ENCODE data around the gene WFIKKN2.
A peak's percentile ranks its signal among the peaks of the same experiment; 100 is the strongest.

Gene WFIKKN2

DNA sequence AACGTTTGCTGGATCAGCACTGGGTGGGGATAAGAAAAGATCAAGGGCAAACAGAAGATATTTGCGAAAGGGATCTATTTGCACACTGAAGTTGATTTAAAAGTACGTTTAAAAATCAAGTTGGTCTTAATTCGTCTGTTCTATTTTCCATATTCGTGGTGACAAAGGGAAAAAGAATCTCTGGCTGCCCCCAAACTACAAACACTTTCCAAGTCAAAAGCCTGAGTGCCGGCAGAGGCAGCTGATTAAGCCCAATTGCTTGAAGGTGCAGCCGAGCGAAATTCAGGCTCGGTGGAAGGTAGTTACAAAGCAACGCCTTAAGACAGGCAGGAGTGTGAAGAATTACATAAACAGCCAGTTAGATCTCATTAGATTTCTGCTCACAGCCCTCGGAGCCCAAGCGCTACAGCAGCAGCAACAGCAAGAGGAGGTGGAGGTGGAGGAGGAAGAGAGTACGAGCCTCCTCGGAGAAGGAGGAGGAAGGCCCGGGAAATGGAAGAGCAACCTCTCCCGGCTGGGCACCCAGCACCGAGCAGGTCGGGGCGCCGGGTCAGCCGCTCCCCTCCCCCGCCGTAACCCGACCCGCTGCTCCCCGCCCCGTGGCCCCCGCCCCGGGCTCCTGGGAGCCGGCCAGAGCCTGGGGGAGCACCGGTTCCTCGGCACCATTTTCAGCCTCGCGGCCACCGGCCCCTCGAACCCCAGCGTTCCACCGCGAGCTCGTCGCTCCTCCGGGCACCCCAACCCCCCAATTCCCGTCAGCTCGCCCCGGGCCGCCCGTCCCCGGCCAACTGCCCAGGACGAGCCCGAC is 29.9 kb downstream of the WFIKKN2 start (continued):
- TF ChIP-seq, protein P1, sequence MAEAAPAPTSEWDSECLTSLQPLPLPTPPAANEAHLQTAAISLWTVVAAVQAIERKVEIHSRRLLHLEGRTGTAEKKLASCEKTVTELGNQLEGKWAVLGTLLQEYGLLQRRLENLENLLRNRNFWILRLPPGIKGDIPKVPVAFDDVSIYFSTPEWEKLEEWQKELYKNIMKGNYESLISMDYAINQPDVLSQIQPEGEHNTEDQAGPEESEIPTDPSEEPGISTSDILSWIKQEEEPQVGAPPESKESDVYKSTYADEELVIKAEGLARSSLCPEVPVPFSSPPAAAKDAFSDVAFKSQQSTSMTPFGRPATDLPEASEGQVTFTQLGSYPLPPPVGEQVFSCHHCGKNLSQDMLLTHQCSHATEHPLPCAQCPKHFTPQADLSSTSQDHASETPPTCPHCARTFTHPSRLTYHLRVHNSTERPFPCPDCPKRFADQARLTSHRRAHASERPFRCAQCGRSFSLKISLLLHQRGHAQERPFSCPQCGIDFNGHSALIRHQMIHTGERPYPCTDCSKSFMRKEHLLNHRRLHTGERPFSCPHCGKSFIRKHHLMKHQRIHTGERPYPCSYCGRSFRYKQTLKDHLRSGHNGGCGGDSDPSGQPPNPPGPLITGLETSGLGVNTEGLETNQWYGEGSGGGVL (tag by site-specific recombination; IDR thresholded peaks at IDR 0.05) = peak; percentile 27; the same call in 1 of the 2 replicates
- TF ChIP-seq, protein P2, sequence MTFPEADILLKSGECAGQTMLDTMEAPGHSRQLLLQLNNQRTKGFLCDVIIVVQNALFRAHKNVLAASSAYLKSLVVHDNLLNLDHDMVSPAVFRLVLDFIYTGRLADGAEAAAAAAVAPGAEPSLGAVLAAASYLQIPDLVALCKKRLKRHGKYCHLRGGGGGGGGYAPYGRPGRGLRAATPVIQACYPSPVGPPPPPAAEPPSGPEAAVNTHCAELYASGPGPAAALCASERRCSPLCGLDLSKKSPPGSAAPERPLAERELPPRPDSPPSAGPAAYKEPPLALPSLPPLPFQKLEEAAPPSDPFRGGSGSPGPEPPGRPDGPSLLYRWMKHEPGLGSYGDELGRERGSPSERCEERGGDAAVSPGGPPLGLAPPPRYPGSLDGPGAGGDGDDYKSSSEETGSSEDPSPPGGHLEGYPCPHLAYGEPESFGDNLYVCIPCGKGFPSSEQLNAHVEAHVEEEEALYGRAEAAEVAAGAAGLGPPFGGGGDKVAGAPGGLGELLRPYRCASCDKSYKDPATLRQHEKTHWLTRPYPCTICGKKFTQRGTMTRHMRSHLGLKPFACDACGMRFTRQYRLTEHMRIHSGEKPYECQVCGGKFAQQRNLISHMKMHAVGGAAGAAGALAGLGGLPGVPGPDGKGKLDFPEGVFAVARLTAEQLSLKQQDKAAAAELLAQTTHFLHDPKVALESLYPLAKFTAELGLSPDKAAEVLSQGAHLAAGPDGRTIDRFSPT (tag by site-specific recombination; IDR thresholded peaks at IDR 0.05) = 0 out of 2 replicates have a peak, but pooled peaks have one; percentile 11
- TF ChIP-seq ZNF791 (tag by site-specific recombination; IDR thresholded peaks at IDR 0.05) (no peak), ZNF175 (tag by site-specific recombination; IDR thresholded peaks at IDR 0.05) (no peak), ZEB2 (tag by site-specific recombination; IDR thresholded peaks at IDR 0.05) (peak; percentile 86), ZBTB7A (tag by site-specific recombination; IDR thresholded peaks at IDR 0.05; ENCODE audit: low read depth) (0 out of 2 replicates have a peak, but pooled peaks have one; percentile 41), GLIS1 (tag by site-specific recombination; IDR thresholded peaks at IDR 0.05) (peak; percentile 68), SP2 (tag by site-specific recombination; IDR thresholded peaks at IDR 0.05) (peak; percentile 75), SP7 (tag by site-specific recombination; IDR thresholded peaks at IDR 0.05) (0 out of 2 replicates have a peak, but pooled peaks have one; percentile 25), ZBTB17 (tag by site-specific recombination; IDR thresholded peaks at IDR 0.05) (peak; percentile 89), ZFHX2 (tag by site-specific recombination; conservative IDR thresholded peaks at IDR 0.05) (peak; percentile 56; the same call in 1 of the 2 replicates), REPIN1 (tag by site-specific recombination; IDR thresholded peaks at IDR 0.05; ENCODE audit: low read depth) (no peak), ZNF768 (tag by site-specific recombination; IDR thresholded peaks at IDR 0.05) (no peak), ZNF341 (tag by site-specific recombination; IDR thresholded peaks at IDR 0.05; ENCODE audit: low read depth) (peak; percentile 100), ZNF514 (tag by site-specific recombination; IDR thresholded peaks at IDR 0.05) (no peak), ZNF610 (tag by site-specific recombination; IDR thresholded peaks at IDR 0.05; ENCODE audit: borderline replicate concordance) (peak; percentile 23; the same call in 1 of the 2 replicates)
- TF ChIP-seq, protein P3, sequence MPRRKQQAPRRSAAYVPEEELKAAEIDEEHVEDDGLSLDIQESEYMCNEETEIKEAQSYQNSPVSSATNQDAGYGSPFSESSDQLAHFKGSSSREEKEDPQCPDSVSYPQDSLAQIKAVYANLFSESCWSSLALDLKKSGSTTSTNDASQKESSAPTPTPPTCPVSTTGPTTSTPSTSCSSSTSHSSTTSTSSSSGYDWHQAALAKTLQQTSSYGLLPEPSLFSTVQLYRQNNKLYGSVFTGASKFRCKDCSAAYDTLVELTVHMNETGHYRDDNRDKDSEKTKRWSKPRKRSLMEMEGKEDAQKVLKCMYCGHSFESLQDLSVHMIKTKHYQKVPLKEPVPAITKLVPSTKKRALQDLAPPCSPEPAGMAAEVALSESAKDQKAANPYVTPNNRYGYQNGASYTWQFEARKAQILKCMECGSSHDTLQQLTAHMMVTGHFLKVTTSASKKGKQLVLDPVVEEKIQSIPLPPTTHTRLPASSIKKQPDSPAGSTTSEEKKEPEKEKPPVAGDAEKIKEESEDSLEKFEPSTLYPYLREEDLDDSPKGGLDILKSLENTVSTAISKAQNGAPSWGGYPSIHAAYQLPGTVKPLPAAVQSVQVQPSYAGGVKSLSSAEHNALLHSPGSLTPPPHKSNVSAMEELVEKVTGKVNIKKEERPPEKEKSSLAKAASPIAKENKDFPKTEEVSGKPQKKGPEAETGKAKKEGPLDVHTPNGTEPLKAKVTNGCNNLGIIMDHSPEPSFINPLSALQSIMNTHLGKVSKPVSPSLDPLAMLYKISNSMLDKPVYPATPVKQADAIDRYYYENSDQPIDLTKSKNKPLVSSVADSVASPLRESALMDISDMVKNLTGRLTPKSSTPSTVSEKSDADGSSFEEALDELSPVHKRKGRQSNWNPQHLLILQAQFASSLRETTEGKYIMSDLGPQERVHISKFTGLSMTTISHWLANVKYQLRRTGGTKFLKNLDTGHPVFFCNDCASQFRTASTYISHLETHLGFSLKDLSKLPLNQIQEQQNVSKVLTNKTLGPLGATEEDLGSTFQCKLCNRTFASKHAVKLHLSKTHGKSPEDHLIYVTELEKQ (tag by site-specific recombination; IDR thresholded peaks at IDR 0.05; ENCODE audit: borderline replicate concordance) = 0 out of 2 replicates have a peak, but pooled peaks have one; percentile 4
- TF ChIP-seq, protein P4, sequence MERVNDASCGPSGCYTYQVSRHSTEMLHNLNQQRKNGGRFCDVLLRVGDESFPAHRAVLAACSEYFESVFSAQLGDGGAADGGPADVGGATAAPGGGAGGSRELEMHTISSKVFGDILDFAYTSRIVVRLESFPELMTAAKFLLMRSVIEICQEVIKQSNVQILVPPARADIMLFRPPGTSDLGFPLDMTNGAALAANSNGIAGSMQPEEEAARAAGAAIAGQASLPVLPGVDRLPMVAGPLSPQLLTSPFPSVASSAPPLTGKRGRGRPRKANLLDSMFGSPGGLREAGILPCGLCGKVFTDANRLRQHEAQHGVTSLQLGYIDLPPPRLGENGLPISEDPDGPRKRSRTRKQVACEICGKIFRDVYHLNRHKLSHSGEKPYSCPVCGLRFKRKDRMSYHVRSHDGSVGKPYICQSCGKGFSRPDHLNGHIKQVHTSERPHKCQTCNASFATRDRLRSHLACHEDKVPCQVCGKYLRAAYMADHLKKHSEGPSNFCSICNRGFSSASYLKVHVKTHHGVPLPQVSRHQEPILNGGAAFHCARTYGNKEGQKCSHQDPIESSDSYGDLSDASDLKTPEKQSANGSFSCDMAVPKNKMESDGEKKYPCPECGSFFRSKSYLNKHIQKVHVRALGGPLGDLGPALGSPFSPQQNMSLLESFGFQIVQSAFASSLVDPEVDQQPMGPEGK (tag by site-specific recombination; IDR thresholded peaks at IDR 0.05) = peak; percentile 56
- TF ChIP-seq, protein P5, sequence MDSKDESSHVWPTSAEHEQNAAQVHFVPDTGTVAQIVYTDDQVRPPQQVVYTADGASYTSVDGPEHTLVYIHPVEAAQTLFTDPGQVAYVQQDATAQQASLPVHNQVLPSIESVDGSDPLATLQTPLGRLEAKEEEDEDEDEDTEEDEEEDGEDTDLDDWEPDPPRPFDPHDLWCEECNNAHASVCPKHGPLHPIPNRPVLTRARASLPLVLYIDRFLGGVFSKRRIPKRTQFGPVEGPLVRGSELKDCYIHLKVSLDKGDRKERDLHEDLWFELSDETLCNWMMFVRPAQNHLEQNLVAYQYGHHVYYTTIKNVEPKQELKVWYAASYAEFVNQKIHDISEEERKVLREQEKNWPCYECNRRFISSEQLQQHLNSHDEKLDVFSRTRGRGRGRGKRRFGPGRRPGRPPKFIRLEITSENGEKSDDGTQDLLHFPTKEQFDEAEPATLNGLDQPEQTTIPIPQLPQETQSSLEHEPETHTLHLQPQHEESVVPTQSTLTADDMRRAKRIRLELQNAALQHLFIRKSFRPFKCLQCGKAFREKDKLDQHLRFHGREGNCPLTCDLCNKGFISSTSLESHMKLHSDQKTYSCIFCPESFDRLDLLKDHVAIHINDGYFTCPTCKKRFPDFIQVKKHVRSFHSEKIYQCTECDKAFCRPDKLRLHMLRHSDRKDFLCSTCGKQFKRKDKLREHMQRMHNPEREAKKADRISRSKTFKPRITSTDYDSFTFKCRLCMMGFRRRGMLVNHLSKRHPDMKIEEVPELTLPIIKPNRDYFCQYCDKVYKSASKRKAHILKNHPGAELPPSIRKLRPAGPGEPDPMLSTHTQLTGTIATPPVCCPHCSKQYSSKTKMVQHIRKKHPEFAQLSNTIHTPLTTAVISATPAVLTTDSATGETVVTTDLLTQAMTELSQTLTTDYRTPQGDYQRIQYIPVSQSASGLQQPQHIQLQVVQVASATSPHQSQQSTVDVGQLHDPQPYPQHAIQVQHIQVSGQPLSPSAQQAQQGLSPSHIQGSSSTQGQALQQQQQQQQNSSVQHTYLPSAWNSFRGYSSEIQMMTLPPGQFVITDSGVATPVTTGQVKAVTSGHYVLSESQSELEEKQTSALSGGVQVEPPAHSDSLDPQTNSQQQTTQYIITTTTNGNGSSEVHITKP (tag by site-specific recombination; IDR thresholded peaks at IDR 0.05) = peak; percentile 90

All from HEK293 (cell line).